ENCODE results near the gene SERINC3.

SERINC3 gene

GRCh38 chr20:44533928-44534327 lies 12.1 kb upstream of the SERINC3 start:
- no peak overlapping the region for H3K27ac ChIP-seq
- no peak for DNase-seq (ENCODE audit: low spot score)
- H3K4me3 ChIP-seq, result no peak overlapping the region
- no peak for TF ChIP-seq CTCF (IDR thresholded peaks at IDR 0.05)

GRCh38 chr20:44532981-44533331 lies 11.1 kb upstream of the SERINC3 start:
- Histone ChIP-seq H3K27ac (peak overlapping the region; percentile 87), H3K4me3 (peak overlapping the region; percentile 91)
- DNase-seq (ENCODE audit: low spot score), result no peak
- no peak for TF ChIP-seq CTCF (IDR thresholded peaks at IDR 0.05)

- DNase-seq (ENCODE audit: low spot score), result no peak
- Histone ChIP-seq H3K27ac (peak overlapping the region; percentile 87), H3K4me3 (peak overlapping the region; percentile 91)
- TF ChIP-seq CTCF (IDR thresholded peaks at IDR 0.05), result no peak
Observed at GRCh38 chr20:44532259-44532980, 10.6 kb upstream of the SERINC3 start.

- TF ChIP-seq CTCF (IDR thresholded peaks at IDR 0.05), result no peak
- no peak for DNase-seq (ENCODE audit: low spot score)
- no peak overlapping the region for H3K27ac ChIP-seq
- no peak overlapping the region for H3K4me3 ChIP-seq
Observed at GRCh38 chr20:44528309-44528708, 6.4 kb upstream of the SERINC3 start.

GRCh38 chr20:44527716-44528199 lies 5.9 kb upstream of the SERINC3 start:
- TF ChIP-seq CTCF (IDR thresholded peaks at IDR 0.05), result no peak
- DNase-seq (ENCODE audit: low spot score), result no peak
- no peak overlapping the region for H3K27ac ChIP-seq
- no peak overlapping the region for H3K4me3 ChIP-seq

- no peak for TF ChIP-seq CTCF (IDR thresholded peaks at IDR 0.05)
- no peak overlapping the region for H3K27ac ChIP-seq
- no peak overlapping the region for H3K4me3 ChIP-seq
- DNase-seq (ENCODE audit: low spot score), result no peak
Observed at GRCh38 chr20:44526129-44526528, 4.3 kb upstream of the SERINC3 start.

GRCh38 chr20:44523746-44524145 lies 1.9 kb upstream of the SERINC3 start:
- no peak for TF ChIP-seq CTCF (IDR thresholded peaks at IDR 0.05)
- no peak for DNase-seq (ENCODE audit: low spot score)
- no peak overlapping the region for H3K4me3 ChIP-seq
- no peak overlapping the region for H3K27ac ChIP-seq
